HEK293 (cell line): ENCODE data around the gene EMD.

Source experiments
- TF ChIP-seq, protein P1 (sequence below): fragments of 450-650 bp; formaldehyde crosslinking; IDR thresholded peaks from 2 replicates; pipeline ENCODE4 v1.5.1; 2016; ENCODE audit warnings: missing biosample characterization, missing genetic modification characterization
- TF ChIP-seq, protein P2 (sequence below): fragments of 450-650 bp; formaldehyde crosslinking; IDR thresholded peaks from 2 replicates; pipeline ENCODE4 v1.5.1; 2016; ENCODE audit warnings: missing biosample characterization, missing genetic modification characterization

DNA sequence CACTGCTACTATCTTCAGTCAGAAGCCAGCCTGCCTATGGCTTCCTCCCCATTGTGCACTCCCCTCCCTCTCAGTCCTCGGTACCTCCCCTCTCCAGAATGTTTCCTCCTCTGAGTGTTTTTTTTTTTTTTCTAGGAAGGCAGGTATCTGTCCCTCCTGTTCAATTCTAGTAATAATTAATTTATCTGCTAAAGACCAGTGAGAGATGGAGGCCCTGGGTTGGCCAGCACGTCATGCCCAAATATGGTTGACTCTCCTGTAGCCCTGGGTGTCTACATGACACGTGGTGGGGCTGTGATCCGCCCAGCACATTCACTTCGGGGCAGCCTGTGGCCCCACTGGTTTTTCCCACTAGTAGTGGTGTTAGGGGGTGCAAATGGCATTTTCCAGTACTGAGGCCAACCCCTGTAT, 6.5 kb upstream of the EMD start:
- TF ChIP-seq, protein P1, sequence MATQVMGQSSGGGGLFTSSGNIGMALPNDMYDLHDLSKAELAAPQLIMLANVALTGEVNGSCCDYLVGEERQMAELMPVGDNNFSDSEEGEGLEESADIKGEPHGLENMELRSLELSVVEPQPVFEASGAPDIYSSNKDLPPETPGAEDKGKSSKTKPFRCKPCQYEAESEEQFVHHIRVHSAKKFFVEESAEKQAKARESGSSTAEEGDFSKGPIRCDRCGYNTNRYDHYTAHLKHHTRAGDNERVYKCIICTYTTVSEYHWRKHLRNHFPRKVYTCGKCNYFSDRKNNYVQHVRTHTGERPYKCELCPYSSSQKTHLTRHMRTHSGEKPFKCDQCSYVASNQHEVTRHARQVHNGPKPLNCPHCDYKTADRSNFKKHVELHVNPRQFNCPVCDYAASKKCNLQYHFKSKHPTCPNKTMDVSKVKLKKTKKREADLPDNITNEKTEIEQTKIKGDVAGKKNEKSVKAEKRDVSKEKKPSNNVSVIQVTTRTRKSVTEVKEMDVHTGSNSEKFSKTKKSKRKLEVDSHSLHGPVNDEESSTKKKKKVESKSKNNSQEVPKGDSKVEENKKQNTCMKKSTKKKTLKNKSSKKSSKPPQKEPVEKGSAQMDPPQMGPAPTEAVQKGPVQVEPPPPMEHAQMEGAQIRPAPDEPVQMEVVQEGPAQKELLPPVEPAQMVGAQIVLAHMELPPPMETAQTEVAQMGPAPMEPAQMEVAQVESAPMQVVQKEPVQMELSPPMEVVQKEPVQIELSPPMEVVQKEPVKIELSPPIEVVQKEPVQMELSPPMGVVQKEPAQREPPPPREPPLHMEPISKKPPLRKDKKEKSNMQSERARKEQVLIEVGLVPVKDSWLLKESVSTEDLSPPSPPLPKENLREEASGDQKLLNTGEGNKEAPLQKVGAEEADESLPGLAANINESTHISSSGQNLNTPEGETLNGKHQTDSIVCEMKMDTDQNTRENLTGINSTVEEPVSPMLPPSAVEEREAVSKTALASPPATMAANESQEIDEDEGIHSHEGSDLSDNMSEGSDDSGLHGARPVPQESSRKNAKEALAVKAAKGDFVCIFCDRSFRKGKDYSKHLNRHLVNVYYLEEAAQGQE (tag by site-specific recombination) = no peak
- TF ChIP-seq, protein P2, sequence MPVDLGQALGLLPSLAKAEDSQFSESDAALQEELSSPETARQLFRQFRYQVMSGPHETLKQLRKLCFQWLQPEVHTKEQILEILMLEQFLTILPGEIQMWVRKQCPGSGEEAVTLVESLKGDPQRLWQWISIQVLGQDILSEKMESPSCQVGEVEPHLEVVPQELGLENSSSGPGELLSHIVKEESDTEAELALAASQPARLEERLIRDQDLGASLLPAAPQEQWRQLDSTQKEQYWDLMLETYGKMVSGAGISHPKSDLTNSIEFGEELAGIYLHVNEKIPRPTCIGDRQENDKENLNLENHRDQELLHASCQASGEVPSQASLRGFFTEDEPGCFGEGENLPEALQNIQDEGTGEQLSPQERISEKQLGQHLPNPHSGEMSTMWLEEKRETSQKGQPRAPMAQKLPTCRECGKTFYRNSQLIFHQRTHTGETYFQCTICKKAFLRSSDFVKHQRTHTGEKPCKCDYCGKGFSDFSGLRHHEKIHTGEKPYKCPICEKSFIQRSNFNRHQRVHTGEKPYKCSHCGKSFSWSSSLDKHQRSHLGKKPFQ (tag by site-specific recombination) = no peak
